ENCODE measurements around the gene DNAH9.

DNA sequence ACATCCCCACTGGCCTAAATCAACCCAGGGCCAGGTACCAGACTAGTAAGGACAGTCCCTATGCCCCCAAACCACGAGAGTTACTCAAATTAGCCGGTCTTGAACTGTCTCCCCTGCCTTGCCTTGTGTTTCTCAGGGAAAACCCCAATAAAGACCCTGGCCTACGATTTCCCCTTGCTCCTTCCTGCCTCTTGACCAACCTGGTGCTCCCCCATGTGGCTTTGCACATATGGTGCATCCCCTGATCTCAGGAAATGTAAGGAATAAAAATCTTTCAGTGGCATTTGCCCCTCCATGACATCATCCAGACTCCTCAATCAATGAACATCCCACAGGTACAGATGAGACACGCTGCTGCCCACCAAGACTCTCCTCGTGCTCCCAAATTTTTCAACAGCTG, 311.1 kb downstream of the DNAH9 start:
- TF ChIP-seq, protein P1, sequence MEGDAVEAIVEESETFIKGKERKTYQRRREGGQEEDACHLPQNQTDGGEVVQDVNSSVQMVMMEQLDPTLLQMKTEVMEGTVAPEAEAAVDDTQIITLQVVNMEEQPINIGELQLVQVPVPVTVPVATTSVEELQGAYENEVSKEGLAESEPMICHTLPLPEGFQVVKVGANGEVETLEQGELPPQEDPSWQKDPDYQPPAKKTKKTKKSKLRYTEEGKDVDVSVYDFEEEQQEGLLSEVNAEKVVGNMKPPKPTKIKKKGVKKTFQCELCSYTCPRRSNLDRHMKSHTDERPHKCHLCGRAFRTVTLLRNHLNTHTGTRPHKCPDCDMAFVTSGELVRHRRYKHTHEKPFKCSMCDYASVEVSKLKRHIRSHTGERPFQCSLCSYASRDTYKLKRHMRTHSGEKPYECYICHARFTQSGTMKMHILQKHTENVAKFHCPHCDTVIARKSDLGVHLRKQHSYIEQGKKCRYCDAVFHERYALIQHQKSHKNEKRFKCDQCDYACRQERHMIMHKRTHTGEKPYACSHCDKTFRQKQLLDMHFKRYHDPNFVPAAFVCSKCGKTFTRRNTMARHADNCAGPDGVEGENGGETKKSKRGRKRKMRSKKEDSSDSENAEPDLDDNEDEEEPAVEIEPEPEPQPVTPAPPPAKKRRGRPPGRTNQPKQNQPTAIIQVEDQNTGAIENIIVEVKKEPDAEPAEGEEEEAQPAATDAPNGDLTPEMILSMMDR (IDR thresholded peaks at IDR 0.05): no peak
- no peak for TF ChIP-seq POLR2A (IDR thresholded peaks at IDR 0.05)
